HepG2 (cell line): Measurements from ENCODE around the gene CD3D.

Experiments
- CTCF ChIP-seq: sonication (generic); formaldehyde crosslinking; IDR thresholded peaks from 2 replicates; pipeline ENCODE4 v1.5.0; 2020; ENCODE audit warnings: mild to moderate bottlenecking, missing genetic modification reagents, moderate library complexity
- FOXC1 ChIP-seq: sonication (generic); formaldehyde crosslinking; IDR thresholded peaks from 2 replicates; pipeline ENCODE4 v1.8.0; 2022; ENCODE audit warnings: mild to moderate bottlenecking, missing genetic modification reagents, borderline replicate concordance
- MTA1 ChIP-seq: sonication (generic); formaldehyde crosslinking; IDR thresholded peaks from 2 replicates; pipeline ENCODE4 v1.4.0; 2020; ENCODE audit warnings: missing genetic modification reagents, mild to moderate bottlenecking, borderline replicate concordance
- NFIC ChIP-seq: IDR thresholded peaks from 2 replicates; pipeline ENCODE4 v1.6.1; 2012; ENCODE audit warnings: mild to moderate bottlenecking, low read length, inconsistent platforms
- NFYB ChIP-seq: sonication (generic); formaldehyde crosslinking; IDR thresholded peaks from 2 replicates; pipeline ENCODE4 v1.4.0; 2020; ENCODE audit warnings: missing genetic modification reagents
- REPIN1 ChIP-seq: sonication (generic); formaldehyde crosslinking; IDR thresholded peaks from 2 replicates; pipeline ENCODE4 v1.8.0; 2022; ENCODE audit warnings: missing genetic modification reagents, low read depth, mild to moderate bottlenecking, borderline replicate concordance
- ZNF549 ChIP-seq: sonication (generic); formaldehyde crosslinking; IDR thresholded peaks from 2 replicates; pipeline ENCODE4 v1.5.0; 2020; ENCODE audit warnings: missing genetic modification reagents
- ZNF629 ChIP-seq: sonication (generic); formaldehyde crosslinking; conservative IDR thresholded peaks from 2 replicates; pipeline ENCODE4 v1.5.0; 2020; ENCODE audit warnings: missing genetic modification reagents
- ZNF660 ChIP-seq: sonication (generic); formaldehyde crosslinking; IDR thresholded peaks from 2 replicates; pipeline ENCODE4 v1.5.1; 2020; ENCODE audit warnings: mild to moderate bottlenecking, low read depth, missing genetic modification reagents, borderline replicate concordance

DNA sequence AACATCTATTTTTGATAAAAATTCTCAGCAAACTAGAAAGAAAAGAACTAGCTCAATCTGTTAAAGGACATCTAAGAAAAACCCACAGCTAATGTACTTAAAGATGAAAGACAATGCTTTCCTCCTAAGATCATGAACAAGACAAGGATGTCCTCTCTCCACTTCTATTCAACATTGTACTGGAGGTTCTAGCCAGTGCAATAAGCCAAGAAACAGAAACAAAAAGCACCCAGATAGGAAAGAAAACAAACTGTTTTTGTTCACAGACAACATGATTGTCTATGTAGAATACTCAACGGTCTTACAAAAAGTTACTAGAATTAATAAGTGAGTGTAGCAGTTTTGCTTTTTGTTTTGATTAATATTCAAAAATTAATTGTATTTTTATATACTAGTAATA, 7.8 kb downstream of the CD3D start:
- no peak for TF ChIP-seq CTCF (CRISPR knock-in tag)
- TF ChIP-seq NFYB (CRISPR knock-in tag), result no peak
- TF ChIP-seq NFIC, result no peak
- no peak for TF ChIP-seq MTA1 (CRISPR knock-in tag)
- TF ChIP-seq FOXC1 (CRISPR knock-in tag), result no peak
- no peak for TF ChIP-seq REPIN1 (CRISPR knock-in tag)
- no peak for TF ChIP-seq ZNF629 (CRISPR knock-in tag)
- no peak for TF ChIP-seq ZNF549
- TF ChIP-seq ZNF660 (CRISPR knock-in tag), result no peak
